ENCODE data around the gene SERPING1.

DNA sequence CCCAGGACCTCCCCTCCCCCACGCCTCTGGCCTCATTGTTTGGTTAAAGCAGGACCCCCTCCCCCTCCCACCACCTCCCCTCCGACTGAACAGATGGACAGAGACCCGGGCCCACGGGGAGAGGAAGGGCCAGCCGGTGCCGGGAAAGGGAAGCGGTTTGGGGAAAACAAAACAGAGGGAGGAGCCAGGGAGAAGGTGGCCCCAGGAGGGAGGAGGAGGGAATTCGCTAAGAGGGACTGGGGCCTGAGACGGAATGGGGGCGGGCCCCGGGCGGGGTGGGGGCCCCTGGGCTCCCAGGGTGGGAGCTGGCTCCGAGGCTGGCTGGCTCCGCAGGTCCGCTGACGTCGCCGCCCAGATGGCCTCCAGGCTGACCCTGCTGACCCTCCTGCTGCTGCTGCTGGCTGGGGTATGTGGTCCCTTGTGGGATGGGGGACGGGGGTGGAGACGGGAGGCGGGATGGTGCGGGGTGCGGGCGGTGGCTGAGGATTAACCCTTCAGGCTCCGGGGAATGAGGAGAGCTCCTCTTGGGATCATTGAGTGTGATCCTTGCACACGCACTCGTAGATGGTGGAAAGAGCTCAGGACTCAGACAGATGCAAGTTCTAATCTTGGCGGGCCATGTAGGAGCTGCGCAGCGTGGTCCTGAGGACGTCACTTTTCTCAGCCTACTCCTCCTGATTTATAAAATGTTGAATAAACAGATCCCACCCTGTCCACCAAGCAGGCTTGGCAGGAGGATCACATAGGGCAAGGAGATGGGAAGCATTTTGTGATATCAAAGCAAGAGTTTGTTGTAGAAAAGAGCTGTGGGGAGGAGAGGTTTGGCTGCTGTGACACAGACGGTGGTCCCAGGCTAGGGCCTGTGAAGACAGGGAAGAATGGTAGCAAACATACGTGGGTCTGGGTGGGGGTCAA, 688 bp downstream of the SERPING1 start:
- TF ChIP-seq, protein P1, sequence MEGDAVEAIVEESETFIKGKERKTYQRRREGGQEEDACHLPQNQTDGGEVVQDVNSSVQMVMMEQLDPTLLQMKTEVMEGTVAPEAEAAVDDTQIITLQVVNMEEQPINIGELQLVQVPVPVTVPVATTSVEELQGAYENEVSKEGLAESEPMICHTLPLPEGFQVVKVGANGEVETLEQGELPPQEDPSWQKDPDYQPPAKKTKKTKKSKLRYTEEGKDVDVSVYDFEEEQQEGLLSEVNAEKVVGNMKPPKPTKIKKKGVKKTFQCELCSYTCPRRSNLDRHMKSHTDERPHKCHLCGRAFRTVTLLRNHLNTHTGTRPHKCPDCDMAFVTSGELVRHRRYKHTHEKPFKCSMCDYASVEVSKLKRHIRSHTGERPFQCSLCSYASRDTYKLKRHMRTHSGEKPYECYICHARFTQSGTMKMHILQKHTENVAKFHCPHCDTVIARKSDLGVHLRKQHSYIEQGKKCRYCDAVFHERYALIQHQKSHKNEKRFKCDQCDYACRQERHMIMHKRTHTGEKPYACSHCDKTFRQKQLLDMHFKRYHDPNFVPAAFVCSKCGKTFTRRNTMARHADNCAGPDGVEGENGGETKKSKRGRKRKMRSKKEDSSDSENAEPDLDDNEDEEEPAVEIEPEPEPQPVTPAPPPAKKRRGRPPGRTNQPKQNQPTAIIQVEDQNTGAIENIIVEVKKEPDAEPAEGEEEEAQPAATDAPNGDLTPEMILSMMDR (IDR thresholded peaks at IDR 0.05), result no peak
- TF ChIP-seq POLR2A (IDR thresholded peaks at IDR 0.05) (no peak), POLR2AphosphoS5 (IDR thresholded peaks at IDR 0.05) (peak in 1 of 3 donors; percentile 16)
